SK-N-MC (cell line): ENCODE data around the gene GRIA4.

Experiments used
- EZH2 ChIP-seq: fragments of 200-600 bp; sonication (generic); IDR thresholded peaks from one replicate; pipeline ENCODE4 v1.6.1; 2017; ENCODE audit warnings: antibody characterized with exemption
- FOXP2 ChIP-seq: optimal IDR thresholded peaks from 2 replicates; pipeline ENCODE3; 2011; ENCODE audit warnings: mild to moderate bottlenecking, moderate library complexity; ENCODE audit not compliant: insufficient read depth; ENCODE audit errors: extremely low read length, control extremely low read depth
- POLR2AphosphoS5 ChIP-seq: IDR thresholded peaks from 2 replicates; pipeline ENCODE4 v1.6.1; 2012; ENCODE audit warnings: mild to moderate bottlenecking, low read depth, low read length, borderline replicate concordance

- TF ChIP-seq POLR2AphosphoS5 (no peak), EZH2 (no peak), FOXP2 (no peak)
Observed at GRCh38 chr11:105868762-105869285, 259.0 kb downstream of the GRIA4 start.
